Fibroblast of pulmonary artery (primary cell): ENCODE data around the gene VPS52.

Source experiments
- DNase-seq: peaks from one replicate; pipeline ENCODE4 v3.0.0-alpha.2; 2010; ENCODE audit warnings: low read depth
- H3K4me3 ChIP-seq: replicated peaks from 2 replicates; pipeline ENCODE4 v1.5.1; 2011; ENCODE audit warnings: low read depth, mild to moderate bottlenecking, control low read depth, low read length, moderate library complexity
- TF ChIP-seq, protein P1 (sequence below): IDR thresholded peaks from 2 replicates; pipeline ENCODE4 v1.5.1; 2011; ENCODE audit warnings: mild to moderate bottlenecking, control low read depth, low read length, inconsistent platforms; ENCODE audit errors: missing control alignments

VPS52 gene, protein sequence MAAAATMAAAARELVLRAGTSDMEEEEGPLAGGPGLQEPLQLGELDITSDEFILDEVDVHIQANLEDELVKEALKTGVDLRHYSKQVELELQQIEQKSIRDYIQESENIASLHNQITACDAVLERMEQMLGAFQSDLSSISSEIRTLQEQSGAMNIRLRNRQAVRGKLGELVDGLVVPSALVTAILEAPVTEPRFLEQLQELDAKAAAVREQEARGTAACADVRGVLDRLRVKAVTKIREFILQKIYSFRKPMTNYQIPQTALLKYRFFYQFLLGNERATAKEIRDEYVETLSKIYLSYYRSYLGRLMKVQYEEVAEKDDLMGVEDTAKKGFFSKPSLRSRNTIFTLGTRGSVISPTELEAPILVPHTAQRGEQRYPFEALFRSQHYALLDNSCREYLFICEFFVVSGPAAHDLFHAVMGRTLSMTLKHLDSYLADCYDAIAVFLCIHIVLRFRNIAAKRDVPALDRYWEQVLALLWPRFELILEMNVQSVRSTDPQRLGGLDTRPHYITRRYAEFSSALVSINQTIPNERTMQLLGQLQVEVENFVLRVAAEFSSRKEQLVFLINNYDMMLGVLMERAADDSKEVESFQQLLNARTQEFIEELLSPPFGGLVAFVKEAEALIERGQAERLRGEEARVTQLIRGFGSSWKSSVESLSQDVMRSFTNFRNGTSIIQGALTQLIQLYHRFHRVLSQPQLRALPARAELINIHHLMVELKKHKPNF

GRCh38 chr6:33271468-33272274 lies at the start of gene VPS52, which contains the start of gene RPS18:
Gene VPS52, minus strand, starts transcription at chr6:33271876. Its CDS starts 201 bp downstream, at chr6:33271675.
Gene RPS18, plus strand, starts transcription at chr6:33272075. Its CDS starts 45 bp downstream, at chr6:33272120.
- TF ChIP-seq, protein P1, sequence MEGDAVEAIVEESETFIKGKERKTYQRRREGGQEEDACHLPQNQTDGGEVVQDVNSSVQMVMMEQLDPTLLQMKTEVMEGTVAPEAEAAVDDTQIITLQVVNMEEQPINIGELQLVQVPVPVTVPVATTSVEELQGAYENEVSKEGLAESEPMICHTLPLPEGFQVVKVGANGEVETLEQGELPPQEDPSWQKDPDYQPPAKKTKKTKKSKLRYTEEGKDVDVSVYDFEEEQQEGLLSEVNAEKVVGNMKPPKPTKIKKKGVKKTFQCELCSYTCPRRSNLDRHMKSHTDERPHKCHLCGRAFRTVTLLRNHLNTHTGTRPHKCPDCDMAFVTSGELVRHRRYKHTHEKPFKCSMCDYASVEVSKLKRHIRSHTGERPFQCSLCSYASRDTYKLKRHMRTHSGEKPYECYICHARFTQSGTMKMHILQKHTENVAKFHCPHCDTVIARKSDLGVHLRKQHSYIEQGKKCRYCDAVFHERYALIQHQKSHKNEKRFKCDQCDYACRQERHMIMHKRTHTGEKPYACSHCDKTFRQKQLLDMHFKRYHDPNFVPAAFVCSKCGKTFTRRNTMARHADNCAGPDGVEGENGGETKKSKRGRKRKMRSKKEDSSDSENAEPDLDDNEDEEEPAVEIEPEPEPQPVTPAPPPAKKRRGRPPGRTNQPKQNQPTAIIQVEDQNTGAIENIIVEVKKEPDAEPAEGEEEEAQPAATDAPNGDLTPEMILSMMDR: no peak
- DNase-seq: peak; percentile 100
- peak within 1 kb of the TSS; percentile 100 for H3K4me3 ChIP-seq

- peak overlapping the region; percentile 87 for H3K4me3 ChIP-seq
- no peak for DNase-seq
- TF ChIP-seq, protein P1: no peak
Observed at GRCh38 chr6:33321227-33321626, 49.6 kb upstream of the VPS52 start.

GRCh38 chr6:33320315-33321181 lies 48.9 kb upstream of the VPS52 start:
- H3K4me3 ChIP-seq: peak overlapping the region; percentile 34
- TF ChIP-seq, protein P1: no peak
- peak; percentile 93 for DNase-seq

DNA sequence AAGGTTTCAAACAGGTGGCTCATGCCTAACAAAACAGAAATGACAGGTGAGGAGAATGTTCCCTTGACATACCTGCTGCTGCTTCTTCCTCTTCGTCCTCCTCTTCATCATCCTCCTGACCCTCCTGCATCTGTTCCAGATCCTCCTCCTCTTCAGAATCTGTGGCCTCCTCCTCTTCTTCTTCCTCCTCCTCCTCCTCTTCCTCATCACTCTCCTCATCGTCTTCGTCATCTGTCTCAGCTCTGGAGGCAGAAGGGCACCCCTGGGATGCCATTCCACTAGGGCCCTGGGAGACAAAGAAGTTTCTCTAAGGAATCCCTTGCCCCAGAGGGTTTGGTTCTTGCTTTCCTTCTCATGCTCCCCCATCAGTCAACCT lies 48.3 kb upstream of the VPS52 start:
- DNase-seq: no peak
- H3K4me3 ChIP-seq: peak overlapping the region; percentile 34
- TF ChIP-seq, protein P1: no peak

- peak overlapping the region; percentile 56 for H3K4me3 ChIP-seq
- DNase-seq: no peak
- TF ChIP-seq, protein P1: no peak
Observed at GRCh38 chr6:33318426-33319073, 46.9 kb upstream of the VPS52 start.
